SK-N-MC (cell line): ENCODE results near the gene STBD1.
"Not testable (repeated sequence)": the region's sequence is repeated elsewhere in the genome, so short reads cannot be mapped to it uniquely, and the experiment has no call there.

ENCODE experiments used
- DNase-seq: peaks from one replicate; pipeline ENCODE4 v3.0.0-alpha.2; 2011; ENCODE audit warnings: low read depth, low spot score
- H3K27ac ChIP-seq: fragments of 200-600 bp; sonication (generic); 2 replicates; pipeline ENCODE4 v1.5.1; 2016; ENCODE audit warnings: mixed run types
- H3K36me3 ChIP-seq: fragments of 200-600 bp; sonication (generic); 2 replicates; pipeline ENCODE4 v1.6.1; 2017; ENCODE audit warnings: antibody characterized with exemption, low read length, mixed read lengths; ENCODE audit not compliant: insufficient read depth
- H3K4me3 ChIP-seq: fragments of 200-600 bp; sonication (generic); 2 replicates; pipeline ENCODE4 v1.5.1; 2016
- H3K9ac ChIP-seq: fragments of 200-600 bp; sonication (generic); 2 replicates; pipeline ENCODE4 v1.8.0; 2017; ENCODE audit warnings: mixed run types, mixed read lengths; ENCODE audit not compliant: insufficient read length
- H3K9me3 ChIP-seq: fragments of 200-600 bp; sonication (generic); 2 replicates; pipeline ENCODE4 v1.6.1; 2017; ENCODE audit warnings: low read depth, mild to moderate bottlenecking, antibody characterized with exemption, low read length, moderate library complexity, mixed read lengths
- EZH2 ChIP-seq: fragments of 200-600 bp; sonication (generic); IDR thresholded peaks from one replicate; pipeline ENCODE4 v1.6.1; 2017; ENCODE audit warnings: antibody characterized with exemption
- FOXP2 ChIP-seq: optimal IDR thresholded peaks from 2 replicates; pipeline ENCODE3; 2011; ENCODE audit warnings: mild to moderate bottlenecking, moderate library complexity; ENCODE audit not compliant: insufficient read depth; ENCODE audit errors: extremely low read length, control extremely low read depth
- POLR2AphosphoS5 ChIP-seq: IDR thresholded peaks from 2 replicates; pipeline ENCODE4 v1.6.1; 2012; ENCODE audit warnings: mild to moderate bottlenecking, low read depth, low read length, borderline replicate concordance

Gene STBD1

GRCh38 chr4:76280488-76281441 lies 25.8 kb upstream of the STBD1 start:
- H3K36me3 ChIP-seq, result no peaks in the 10 kb centered on the region
- no peak overlapping the region for H3K9ac ChIP-seq
- H3K9me3 ChIP-seq, result no peaks in the 10 kb centered on the region
- DNase-seq, result no peak
- TF ChIP-seq FOXP2, result no peak
- TF ChIP-seq POLR2AphosphoS5, result no peak
- TF ChIP-seq EZH2, result no peak
- H3K4me3 ChIP-seq, result no peak overlapping the region
- no peak overlapping the region for H3K27ac ChIP-seq

DNA sequence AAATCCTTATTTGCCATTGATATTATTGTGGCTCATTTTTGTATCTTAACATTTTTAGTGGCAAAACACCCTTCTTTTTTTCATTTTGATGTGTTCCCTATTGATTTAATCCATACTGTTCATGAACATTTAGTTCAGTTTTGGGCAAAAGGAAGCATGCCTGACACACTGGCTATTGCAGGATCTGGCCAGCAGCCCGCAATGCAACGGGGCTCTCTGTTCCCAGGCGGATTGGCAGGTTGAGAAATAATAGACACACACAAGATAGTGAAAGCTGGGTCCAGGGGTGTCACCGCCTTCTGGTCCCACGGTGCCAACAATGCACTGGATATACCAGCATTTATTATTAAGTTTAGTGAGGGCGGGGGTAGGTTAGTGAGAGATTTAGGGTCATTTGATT lies 24.9 kb upstream of the STBD1 start:
- not testable (repeated sequence) for H3K36me3 ChIP-seq, H3K9me3 ChIP-seq, H3K27ac ChIP-seq, DNase-seq, H3K4me3 ChIP-seq, H3K9ac ChIP-seq

DNA sequence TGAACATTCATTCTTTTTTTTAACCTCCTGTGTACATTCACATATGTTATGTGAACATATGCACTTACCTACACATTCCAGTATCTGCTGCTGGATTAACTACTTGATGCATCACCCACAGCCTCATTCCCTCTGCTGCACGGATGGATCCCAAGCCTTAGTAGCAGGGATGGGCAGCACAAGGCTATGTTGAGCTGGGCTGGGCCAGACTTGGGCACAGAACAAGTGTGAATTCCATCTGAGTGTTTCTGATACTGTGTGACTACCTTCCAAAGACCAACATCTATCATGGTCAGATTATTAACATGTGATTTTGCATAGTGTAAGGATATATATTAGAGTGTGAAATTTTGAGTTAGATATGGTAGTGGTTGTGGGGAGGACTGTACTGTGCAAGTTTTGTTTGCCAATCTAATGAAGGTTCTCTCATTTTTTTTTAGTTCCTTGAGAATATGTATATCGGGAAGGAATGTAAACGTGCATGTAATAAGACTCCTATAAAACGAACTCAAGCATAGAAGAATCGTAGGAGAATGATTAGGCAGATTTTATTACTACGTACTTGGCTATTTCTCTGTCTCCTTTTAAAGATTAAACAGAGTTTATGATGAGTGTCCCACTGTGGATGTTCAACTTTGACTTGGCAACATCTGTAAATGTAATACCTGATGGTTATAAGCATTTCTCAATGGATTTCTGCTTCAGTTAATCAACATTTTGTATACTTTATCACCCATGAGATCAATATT lies 23.4 kb upstream of the STBD1 start:
- Histone ChIP-seq H3K36me3 (no peaks in the 10 kb centered on the region), H3K9me3 (no peaks in the 10 kb centered on the region), H3K4me3 (no peak overlapping the region), H3K9ac (no peak overlapping the region), H3K27ac (no peak overlapping the region)
- TF ChIP-seq EZH2, result no peak
- no peak for TF ChIP-seq POLR2AphosphoS5
- no peak for TF ChIP-seq FOXP2
- DNase-seq, result no peak

DNA sequence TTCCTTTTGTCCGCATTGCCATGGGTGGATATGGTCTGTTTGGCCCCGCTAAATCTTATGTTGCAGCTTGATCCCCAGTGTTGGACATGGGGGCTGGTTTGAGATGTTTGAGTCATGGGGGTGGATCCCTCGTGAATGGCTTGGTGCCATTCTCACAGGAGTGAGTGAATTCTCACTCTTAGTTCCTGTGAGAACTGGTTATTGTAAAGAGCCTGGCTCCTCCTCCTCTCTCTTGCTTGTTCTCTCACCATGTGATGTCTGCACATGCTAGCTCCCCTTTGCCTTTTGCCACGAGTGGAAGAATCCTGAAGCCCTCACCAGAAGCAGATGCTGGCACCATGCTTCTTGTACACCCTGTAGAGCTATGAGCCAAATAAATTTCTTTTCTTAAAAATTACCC lies 22.6 kb upstream of the STBD1 start:
- H3K27ac ChIP-seq, result no peak overlapping the region
- H3K4me3 ChIP-seq, result no peak overlapping the region
- H3K9me3 ChIP-seq, result no peaks in the 10 kb centered on the region
- H3K9ac ChIP-seq, result no peak overlapping the region
- no peak for DNase-seq
- TF ChIP-seq POLR2AphosphoS5, result no peak
- no peak for TF ChIP-seq EZH2
- TF ChIP-seq FOXP2, result no peak
- H3K36me3 ChIP-seq, result no peaks in the 10 kb centered on the region

GRCh38 chr4:76287811-76288210 lies 18.7 kb upstream of the STBD1 start:
- not testable (repeated sequence) for H3K36me3 ChIP-seq, H3K9ac ChIP-seq, DNase-seq, H3K9me3 ChIP-seq, H3K4me3 ChIP-seq, H3K27ac ChIP-seq

DNA sequence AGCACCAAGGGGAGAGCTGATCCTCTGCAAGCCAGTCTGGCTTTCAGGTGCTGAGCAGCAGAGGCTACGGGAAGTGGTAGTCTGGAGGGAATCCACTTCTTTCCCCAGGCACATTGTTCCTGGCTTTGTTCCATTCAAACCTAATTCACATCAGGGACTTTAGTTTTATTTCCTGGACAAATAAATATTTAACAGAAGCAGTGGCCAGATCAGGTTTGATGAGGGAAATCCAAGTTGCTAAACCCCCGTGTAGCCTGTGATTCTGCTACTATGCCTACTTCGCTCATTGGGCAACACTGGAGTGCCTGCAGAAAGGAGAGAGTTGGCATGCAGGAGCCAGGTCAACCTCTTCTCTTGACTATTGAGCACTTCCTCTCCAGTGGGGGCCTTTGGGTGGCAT lies 13.8 kb upstream of the STBD1 start:
- Histone ChIP-seq H3K4me3 (no peak overlapping the region), H3K9me3 (no peaks in the 10 kb centered on the region), H3K36me3 (no peaks in the 10 kb centered on the region), H3K9ac (no peak overlapping the region), H3K27ac (no peak overlapping the region)
- TF ChIP-seq FOXP2 (no peak), EZH2 (no peak), POLR2AphosphoS5 (no peak)
- no peak for DNase-seq

GRCh38 chr4:76293772-76294171 lies 12.8 kb upstream of the STBD1 start:
- Histone ChIP-seq H3K9ac (no peak overlapping the region), H3K36me3 (no peaks in the 10 kb centered on the region), H3K9me3 (no peaks in the 10 kb centered on the region; the same call in 1 of the 2 replicates), H3K4me3 (no peak overlapping the region), H3K27ac (no peak overlapping the region)
- no peak for TF ChIP-seq EZH2
- no peak for TF ChIP-seq FOXP2
- no peak for TF ChIP-seq POLR2AphosphoS5
- DNase-seq, result no peak

DNA sequence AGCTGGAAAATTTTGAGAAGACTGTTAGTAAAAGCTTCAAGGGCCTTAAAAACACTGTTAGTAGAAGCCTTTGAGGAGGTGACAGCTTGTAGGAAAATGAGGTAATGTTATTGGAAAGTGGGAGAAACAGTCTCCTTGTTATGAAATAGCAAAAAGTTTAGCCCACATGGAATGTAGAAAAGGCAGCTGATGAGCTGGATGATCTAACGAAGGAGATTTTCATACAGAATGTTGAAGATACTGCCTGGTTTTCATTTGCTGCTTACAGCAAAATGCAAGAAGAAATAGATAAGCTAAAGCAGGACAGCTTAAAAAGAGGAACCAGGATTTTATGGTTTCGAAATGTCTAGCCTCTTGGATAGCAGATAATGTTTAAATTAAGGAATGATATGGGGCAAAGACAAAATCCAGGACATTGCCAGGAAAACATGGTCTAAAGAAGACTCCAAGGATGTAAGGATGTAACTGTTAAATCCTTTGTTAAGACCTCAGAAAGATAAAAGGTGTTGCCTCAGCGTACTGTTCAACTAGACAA lies 10.2 kb upstream of the STBD1 start:
- H3K36me3 ChIP-seq, result no peaks in the 10 kb centered on the region
- no peaks in the 10 kb centered on the region; the same call in 1 of the 2 replicates for H3K9me3 ChIP-seq
- no peak for DNase-seq
- H3K9ac ChIP-seq, result no peak overlapping the region
- no peak for TF ChIP-seq POLR2AphosphoS5
- TF ChIP-seq EZH2, result no peak
- TF ChIP-seq FOXP2, result no peak
- H3K4me3 ChIP-seq, result no peak overlapping the region
- H3K27ac ChIP-seq, result no peak overlapping the region
